Endometrial microvascular endothelial cells (primary cell): ENCODE measurements around the gene LSM3. TPM values are rescaled to one million over a fixed set of nuclear protein-coding genes. Genes with fewer than 3 reads are reported as not detected.
"Not testable (repeated sequence)": the region's sequence is repeated elsewhere in the genome, so short reads cannot be mapped to it uniquely, and the experiment has no call there.

Experiments
- in situ Hi-C: cut with HindIII; loops from 2 replicates; pipeline ENCODE4 v1.10.0; 2017; ENCODE audit warnings: low sequenced_read_pairs, low pct_unique_long_range_greater_than_20kb; ENCODE audit errors: inconsistent ontology term
- total RNA-seq: library from RNA; depleted of rRNA; stranded (reverse); fragments of >200 nt; gene quantifications from one replicate; pipeline ENCODE4 v1.2.3, GENCODE V29; 2015; ENCODE audit errors: inconsistent ontology term

LSM3 gene
- total RNA-seq, 1 donor from 2014 or later: 15.6 TPM

DNA sequence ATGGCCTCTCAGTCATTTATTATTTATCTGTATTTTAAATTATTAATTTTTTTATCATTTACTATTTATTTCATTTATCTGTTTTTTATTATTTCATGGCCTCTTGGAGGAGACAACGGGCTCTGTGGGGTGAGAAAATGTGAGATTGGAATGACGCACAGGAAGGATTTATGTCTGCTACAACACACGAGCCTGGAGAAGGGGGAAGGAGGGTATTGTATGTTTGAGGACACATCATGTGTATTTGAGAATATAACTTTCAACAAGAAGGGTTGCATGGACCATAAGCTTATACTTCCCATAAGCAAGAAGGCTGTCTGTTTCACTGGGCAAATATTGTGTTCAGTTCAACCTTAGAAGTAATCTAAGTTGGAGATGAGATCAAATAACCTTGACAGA, 31.7 kb downstream of the LSM3 start:
- in situ Hi-C loops: no loop called here

DNA sequence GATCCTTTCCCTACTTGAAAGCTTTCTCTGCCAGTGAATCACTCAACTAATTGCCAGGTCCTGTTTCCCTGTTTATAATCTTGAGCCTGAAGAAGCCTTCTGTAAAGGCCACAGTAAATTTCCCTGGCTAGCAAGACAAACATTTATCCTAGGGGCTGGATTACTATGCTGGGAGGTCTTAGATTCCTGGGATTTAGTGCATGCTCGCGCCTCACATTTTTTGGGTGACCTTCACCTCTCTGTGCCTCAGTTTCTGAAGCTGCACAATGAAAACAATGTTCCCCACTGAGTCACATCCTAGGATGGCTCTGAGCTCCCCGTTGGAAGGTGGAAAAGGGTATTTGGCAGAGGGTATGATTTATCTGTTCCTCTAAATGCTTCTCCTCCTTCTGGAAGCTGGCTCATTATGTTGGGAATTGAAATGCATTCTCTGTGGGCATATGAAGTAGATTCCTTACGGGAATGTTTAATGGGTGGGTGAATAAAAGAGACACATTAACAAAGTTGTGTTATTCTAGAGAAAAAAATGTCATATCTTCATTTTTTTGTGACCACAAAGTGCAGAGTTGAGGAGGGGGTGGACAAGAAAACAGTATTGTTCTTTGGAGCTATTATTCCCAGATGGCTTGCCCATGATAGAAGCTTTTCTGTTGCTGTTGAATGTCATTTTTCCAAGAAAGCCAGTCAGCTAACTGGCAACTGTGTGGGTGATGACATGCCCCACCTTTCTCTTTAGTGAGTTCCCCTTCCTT, 32.4 kb downstream of the LSM3 start:
- in situ Hi-C loops: no loop called here

DNA sequence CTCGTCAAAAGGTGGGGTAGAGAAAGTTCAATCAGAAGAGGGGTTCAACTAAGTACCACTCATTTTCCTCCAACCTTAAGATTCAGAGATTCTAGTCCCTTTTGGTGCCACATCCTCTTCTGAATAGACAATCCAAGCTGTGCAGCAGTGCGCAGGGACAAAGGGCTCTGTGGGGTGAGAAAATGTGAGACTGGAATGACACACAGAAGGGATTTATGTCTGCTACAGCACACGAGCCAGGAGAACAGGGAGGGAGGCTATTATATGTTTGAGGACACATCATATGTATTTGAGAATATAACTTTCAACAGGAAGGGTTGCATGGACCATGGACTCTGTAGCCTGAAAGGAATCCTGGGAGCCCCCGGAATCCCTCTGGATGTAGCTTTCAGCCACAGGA, 33.0 kb downstream of the LSM3 start:
- in situ Hi-C loops: no loop called here

DNA sequence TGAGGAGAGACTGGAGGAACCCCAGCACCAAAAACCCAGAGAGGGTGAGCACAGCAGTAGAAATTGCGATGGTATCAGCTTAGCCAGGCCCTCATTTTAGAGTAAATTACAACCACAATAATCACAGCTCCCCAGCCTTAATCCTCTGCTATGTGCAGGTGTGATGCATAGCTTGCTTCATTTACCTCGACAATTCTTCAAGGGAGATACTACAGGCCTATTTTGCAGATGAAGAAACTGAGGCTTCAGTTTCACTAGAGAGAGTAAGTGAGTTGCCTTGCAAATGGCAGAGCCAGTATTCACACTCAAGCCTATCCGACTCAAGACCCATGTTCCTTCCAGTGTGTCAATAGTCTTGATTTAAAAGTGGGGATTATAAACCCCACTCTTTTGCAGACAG, 33.4 kb downstream of the LSM3 start:
- in situ Hi-C loops: no loop called here

DNA sequence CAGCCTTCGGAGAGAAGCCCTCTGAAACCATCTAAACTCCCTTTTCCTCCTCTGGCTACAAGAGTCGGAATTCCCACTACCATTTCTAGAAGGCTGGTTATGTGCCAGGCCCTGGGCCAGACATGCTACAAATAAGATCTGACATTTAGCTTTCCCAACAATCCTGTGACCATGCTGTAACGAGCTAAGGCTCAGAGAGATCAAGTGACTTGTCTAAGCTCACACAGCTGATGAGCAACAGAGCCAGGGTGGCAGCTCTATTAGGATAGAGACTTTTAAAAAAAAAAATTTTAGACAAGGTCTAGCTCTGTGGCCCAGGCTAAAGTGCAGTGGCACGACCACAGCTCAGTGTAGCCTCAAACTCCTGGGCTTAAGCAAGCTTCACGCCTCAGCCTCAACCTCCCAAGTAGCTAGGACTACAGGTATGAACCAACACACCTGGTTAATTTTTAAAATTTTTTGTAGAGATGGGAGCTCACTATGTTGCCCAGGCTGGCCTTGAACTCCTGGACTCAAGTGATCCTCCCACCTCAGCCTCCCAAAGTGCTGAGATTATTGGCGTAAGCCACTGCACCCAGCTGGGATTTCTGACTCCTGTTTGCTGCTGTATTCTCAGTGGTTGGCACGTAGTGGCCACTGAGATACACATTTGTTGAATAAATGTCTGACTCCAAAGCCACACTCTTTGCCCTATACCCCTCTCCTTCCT, 34.6 kb downstream of the LSM3 start:
- in situ Hi-C loops: no loop called here

DNA sequence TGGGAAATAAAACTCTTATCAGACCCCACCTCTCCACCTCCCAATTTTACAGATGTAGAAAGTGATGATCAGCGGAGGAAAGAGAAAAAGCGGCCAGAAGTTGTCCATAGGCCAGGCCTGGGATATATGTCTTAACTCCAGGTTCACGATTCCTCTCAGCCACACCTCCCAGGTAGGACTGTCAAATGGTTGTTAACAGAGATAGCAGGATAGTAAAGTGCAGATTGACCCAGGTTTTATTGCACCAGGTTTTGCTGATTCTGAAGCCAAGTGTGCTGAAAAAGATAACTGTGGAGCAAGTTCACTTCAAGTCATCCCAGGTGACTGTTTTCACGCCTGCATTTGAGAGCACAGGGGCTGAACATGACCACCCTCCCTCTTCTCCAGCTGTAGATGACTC, 36.1 kb downstream of the LSM3 start:
- in situ Hi-C loops: no loop called here

DNA sequence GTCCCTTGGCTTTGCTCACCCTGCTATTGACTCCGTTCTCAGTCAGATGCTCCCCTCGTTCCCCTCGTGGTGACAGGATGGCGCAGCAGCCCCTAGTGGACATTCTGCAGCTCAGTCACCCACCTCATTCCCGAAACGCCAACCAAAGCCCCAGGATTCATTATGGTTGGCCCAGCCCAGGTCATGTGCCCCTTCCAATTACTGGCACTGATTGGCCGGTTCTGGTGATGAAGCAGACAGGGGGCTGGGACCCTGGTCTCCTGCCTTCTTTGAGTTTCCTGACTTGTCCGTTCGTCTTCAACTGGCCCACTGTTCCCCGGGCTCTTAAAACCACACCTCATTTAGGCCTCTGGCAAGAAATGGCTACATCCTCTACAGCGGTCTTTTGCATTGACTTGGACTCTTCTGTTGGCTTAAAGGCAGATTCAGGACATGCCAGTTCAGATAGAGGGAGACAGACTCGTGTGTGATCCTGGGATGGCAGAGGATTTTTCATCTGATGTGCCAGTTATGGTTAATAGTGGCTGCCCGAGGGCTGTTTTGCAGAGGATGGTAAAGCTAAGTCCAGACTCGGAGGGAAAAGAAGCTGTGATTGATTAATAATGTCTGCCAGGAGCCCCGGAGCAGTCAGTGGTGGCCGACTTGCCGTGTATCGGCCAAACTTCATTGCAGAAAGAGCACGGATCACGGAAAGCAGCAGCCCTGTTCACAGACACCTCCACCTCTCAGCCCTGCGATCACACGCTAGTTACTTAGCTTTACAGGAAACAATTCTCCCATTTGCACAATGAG, 37.8 kb downstream of the LSM3 start:
- in situ Hi-C loops: no loop called here

GRCh38 chr3:14218355-14218754, 39.7 kb downstream of the LSM3 start:
- in situ Hi-C loops: no loop called here

DNA sequence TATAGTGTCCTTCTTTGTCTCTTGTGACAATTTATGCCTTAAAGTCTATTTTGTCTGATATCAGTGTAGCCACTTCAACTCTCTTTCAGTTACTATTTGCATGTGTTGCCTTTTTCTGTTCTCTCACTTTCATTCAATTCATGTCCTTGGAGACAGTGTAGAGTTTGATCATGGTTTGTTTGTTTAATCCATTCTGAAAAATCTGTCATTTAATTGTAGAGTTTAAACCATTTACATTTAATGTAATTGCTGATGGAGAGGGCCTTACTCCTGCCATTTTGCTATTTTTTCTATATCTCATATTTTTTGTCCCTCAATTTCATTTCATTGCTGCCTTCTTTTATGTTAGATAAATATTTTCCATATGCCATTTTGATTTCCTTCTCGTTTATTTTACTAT, 42.3 kb downstream of the LSM3 start:
- in situ Hi-C loops: no loop called here

- in situ Hi-C loops: no loop called here
Measured at GRCh38 chr3:14221902-14222301, 43.3 kb downstream of the LSM3 start.

DNA sequence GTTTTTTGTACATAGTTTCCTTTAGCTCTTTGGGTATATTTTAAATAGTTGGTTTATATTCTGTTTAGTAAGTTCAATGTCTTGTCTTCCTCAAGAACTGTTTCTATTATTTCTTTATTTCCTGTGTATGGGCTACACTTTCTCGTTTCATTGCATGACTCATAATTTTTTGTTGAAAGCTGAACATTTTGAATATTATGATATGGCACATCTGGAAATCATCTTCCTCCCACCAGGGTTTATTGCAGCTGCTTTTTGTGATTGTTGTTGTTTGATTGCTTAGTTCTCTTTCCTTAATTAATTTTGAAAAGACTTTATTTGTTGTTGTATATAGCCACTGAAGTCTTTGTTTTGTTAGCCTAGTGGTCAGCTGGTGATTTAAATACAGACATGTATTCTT, 43.8 kb downstream of the LSM3 start:
- in situ Hi-C loops: no loop called here

GRCh38 chr3:14222900-14223594, 44.4 kb downstream of the LSM3 start:
- in situ Hi-C loops: no loop called here

DNA sequence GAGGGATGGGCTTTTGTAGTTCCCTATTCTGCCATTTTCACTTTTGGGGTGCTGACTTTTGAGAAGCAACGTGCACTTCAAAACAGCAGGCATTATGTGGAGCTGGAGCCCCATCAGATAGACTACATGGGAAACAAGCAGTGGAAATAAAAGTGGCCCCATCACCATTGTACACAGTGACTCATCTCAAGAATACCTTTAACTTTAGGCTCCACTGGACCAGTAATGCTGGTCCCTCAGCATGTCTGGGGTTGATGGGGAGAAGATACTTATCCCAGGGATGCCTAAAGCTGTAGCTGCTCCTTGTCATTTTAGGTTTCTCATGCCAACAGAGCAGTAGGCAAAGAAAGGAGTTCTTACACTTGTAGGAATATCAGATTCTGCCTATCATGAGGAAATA, 45.0 kb downstream of the LSM3 start:
- in situ Hi-C loops: no loop called here

DNA sequence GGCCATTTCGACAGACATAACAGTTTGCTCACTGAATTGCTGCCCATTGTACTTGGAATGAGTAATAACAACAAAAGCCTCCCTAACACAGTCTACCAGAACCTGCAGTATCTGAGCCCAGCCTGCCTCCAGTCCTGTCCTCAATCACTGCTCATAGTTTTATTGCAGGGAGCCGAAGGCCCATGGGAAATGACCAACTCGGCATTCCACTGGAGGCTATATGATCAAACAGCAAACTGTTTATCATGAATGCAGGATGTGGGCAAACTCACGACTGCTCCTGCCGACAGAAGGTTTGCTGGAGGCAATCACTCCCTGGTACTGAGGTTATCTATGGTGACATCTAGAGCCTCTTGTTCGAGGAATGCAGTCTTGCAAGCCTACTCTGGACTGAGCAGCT, 46.3 kb downstream of the LSM3 start:
- in situ Hi-C loops: no loop called here

- in situ Hi-C loops: no loop called here
Measured at GRCh38 chr3:14225421-14225820, 46.8 kb downstream of the LSM3 start.

DNA sequence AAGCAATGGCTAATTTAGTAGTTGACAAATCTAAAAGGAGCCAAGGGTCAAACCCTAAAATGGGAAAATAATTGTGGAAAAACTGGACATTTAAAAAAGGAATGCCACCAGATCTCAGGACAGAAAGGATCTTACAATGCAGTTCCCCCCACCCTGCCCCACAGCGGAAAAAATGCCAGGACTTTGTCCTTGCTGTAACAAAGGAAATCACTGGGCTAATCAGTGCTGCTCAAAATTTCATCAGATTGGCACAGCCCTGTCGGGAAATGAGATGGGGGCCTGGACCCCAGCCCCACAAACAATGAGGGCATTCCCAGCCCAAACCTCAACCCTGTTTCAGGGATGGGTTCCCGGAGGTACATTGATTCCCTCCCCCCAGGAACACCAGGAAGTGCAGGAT, 47.7 kb downstream of the LSM3 start:
- in situ Hi-C loops: not testable (repeated sequence)

DNA sequence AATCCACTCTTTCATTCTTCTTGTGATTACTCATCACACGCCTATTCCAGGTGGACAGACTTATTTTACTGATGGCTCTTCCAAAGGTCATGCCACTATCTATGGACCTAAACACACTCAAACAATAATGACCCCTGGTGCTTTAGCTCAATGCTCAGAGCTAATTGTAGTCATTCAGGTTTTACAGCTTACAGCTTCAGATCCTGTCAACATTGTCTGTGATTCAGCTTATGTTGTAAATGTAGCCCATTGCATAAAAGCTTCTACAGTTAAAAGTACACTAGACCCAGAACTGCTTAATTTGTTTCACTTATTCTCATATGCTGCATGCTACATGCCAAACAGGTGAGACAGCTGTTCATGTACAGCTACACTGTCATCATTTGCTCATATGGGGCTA, 49.2 kb downstream of the LSM3 start:
- in situ Hi-C loops: no loop called here

DNA sequence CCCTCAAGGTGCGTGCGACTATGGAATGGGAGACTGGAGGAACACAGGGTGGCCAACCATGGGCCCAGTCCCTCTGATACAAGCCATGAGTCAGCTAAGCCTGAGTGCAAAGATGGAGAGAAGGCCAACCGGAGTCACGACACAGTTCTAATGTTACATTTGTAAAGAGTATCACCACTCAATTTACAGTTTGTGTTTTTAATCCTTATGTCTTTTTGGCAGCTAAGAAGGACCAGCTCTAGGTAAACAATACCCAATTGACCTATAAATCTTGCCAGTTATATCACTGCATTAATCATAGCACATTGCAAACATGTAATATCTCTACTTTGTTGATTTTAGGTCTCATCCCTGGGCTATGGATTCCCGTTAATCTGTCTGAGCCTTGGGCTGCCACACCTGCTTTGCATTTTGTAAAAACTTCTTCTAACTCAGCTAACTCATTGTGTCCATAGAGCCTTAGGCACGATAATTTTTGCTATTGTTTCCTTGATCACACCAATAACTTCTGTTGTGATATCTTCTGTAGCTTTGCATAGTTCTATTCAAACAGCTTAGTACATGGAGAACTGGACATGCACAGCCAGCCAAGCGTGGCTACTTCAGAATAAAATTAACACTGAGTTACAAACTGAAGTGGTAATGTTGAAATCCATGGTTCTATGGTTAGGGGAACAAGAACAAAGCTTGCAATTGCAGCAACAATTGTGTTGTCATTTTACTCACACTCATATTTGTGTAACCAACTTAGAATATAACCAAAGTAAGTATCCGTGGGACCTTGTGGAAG, 50.3 kb downstream of the LSM3 start:
- in situ Hi-C loops: no loop called here

DNA sequence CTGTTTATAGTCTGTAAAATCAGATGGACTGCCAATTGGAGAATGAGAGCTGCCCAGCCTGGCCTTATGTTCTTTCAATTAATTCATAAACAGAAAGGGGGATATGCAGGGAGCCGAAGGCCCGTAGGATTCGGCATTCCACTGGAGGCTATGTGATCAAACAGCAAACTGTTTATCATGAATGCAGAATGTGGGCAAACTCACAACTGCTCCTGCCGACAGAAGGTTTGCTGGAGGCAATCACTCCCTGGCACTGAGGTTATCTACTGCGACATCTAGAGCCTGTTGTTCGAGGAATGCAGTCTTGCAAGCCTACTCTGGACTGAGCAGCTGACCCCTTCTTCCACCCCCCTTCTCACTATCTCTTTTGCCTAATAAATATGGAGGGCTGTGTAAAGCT, 51.1 kb downstream of the LSM3 start:
- in situ Hi-C loops: not testable (repeated sequence)
